Measurements from ENCODE around the gene PLXNA2.
A peak's percentile ranks its signal among the peaks of the same experiment; 100 is the strongest.

The PLXNA2 gene

GRCh38 chr1:208223136-208223535 lies 21.0 kb downstream of the PLXNA2 start:
- H3K4me1 Mint-ChIP-seq = peaks cover 91% of the 10 kb centered on the region
- no peak overlapping the region for H3K4me3 Mint-ChIP-seq
- peaks cover 13% of the 10 kb centered on the region for H3K36me3 Mint-ChIP-seq (ENCODE audit: low read depth)
- peak overlapping the region in 2 of 3 experiments; percentile 48 to 52 for H3K27ac Mint-ChIP-seq
- TF ChIP-seq CTCF (IDR thresholded peaks at IDR 0.05; ENCODE audit: unreplicated experiment in 3 of 3) = no peak
- no peaks in the 10 kb centered on the region for H3K9me3 Mint-ChIP-seq
- peaks cover 5% of the 10 kb centered on the region for H3K27me3 Mint-ChIP-seq (ENCODE audit: low read depth)

GRCh38 chr1:208222376-208223126 lies 21.6 kb downstream of the PLXNA2 start:
- no peak for TF ChIP-seq CTCF (IDR thresholded peaks at IDR 0.05; ENCODE audit: unreplicated experiment in 3 of 3)
- H3K27me3 Mint-ChIP-seq (ENCODE audit: low read depth) = peaks cover 2% of the 10 kb centered on the region
- no peaks in the 10 kb centered on the region for H3K9me3 Mint-ChIP-seq
- no peak overlapping the region for H3K4me3 Mint-ChIP-seq
- peaks cover 89% of the 10 kb centered on the region for H3K4me1 Mint-ChIP-seq
- H3K27ac Mint-ChIP-seq = peak overlapping the region in 2 of 3 experiments; percentile 48 to 51
- peaks cover 15% of the 10 kb centered on the region for H3K36me3 Mint-ChIP-seq (ENCODE audit: low read depth)

- Mint-ChIP-seq H3K4me3 (no peak overlapping the region), H3K4me1 (peaks cover 85% of the 10 kb centered on the region), H3K27ac (peak overlapping the region in 1 of 3 experiments; percentile 49), H3K9me3 (no peaks in the 10 kb centered on the region), H3K27me3 (ENCODE audit: low read depth) (no peaks in the 10 kb centered on the region), H3K36me3 (ENCODE audit: low read depth) (peaks cover 25% of the 10 kb centered on the region)
- TF ChIP-seq CTCF (IDR thresholded peaks at IDR 0.05; ENCODE audit: unreplicated experiment in 3 of 3) = no peak
Measured at GRCh38 chr1:208221291-208221622, 22.9 kb downstream of the PLXNA2 start.

GRCh38 chr1:208219659-208220282 lies 24.4 kb downstream of the PLXNA2 start:
- peaks cover 85% of the 10 kb centered on the region for H3K4me1 Mint-ChIP-seq
- H3K4me3 Mint-ChIP-seq = peak overlapping the region in 2 of 3 experiments; percentile 43 to 55
- no peak for TF ChIP-seq CTCF (IDR thresholded peaks at IDR 0.05; ENCODE audit: unreplicated experiment in 3 of 3)
- H3K27me3 Mint-ChIP-seq (ENCODE audit: low read depth) = no peaks in the 10 kb centered on the region
- peaks cover 40% of the 10 kb centered on the region for H3K36me3 Mint-ChIP-seq (ENCODE audit: low read depth)
- peak overlapping the region; percentile 82 to 90 (median 86) for H3K27ac Mint-ChIP-seq
- H3K9me3 Mint-ChIP-seq = no peaks in the 10 kb centered on the region

- Mint-ChIP-seq H3K27ac (peak overlapping the region; percentile 82 to 90 (median 86)), H3K36me3 (ENCODE audit: low read depth) (peaks cover 46% of the 10 kb centered on the region), H3K9me3 (no peaks in the 10 kb centered on the region), H3K27me3 (ENCODE audit: low read depth) (no peaks in the 10 kb centered on the region), H3K4me3 (peak overlapping the region in 1 of 3 experiments; percentile 55), H3K4me1 (peaks cover 85% of the 10 kb centered on the region)
- TF ChIP-seq CTCF (IDR thresholded peaks at IDR 0.05; ENCODE audit: unreplicated experiment in 3 of 3) = no peak
Measured at GRCh38 chr1:208219098-208219658, 25.0 kb downstream of the PLXNA2 start.

All from nephron (organoid).